CD4-positive, alpha-beta T cell treated with Interleukin-17A for 1 hour (primary cell): ENCODE data around the gene GABARAP.

ENCODE experiments used
- DNase-seq: peaks from one replicate; pipeline ENCODE4 v3.0.0-alpha.2; 2020

The GABARAP gene

GRCh38 chr17:7241783-7242716 lies at the start of gene GABARAP:
TSS of gene GABARAP (minus strand) at chr17:7242449. CDS start at chr17:7242330, 119 bp downstream.
- DNase-seq = peak; percentile 95

- no peak for DNase-seq
These were observed 48.4 kb upstream of the GABARAP start for GRCh38 chr17:7290685-7291084.

GRCh38 chr17:7290166-7290565 lies 47.9 kb upstream of the GABARAP start:
- DNase-seq = no peak

- DNase-seq = no peak
These were observed 47.2 kb upstream of the GABARAP start for GRCh38 chr17:7289256-7290032.

- no peak for DNase-seq
These were observed 43.4 kb upstream of the GABARAP start for GRCh38 chr17:7285679-7286078.

GRCh38 chr17:7284911-7285310 lies 42.7 kb upstream of the GABARAP start:
- DNase-seq = no peak

- DNase-seq = no peak
These were observed 41.4 kb upstream of the GABARAP start for GRCh38 chr17:7283471-7284216.

GRCh38 chr17:7282752-7283321 lies 40.6 kb upstream of the GABARAP start:
- DNase-seq = no peak

GRCh38 chr17:7281953-7282751 lies 39.9 kb upstream of the GABARAP start:
- DNase-seq = no peak

- peak; percentile 89 for DNase-seq
These were observed 39.1 kb upstream of the GABARAP start, which contains the start of gene SLC2A4 for GRCh38 chr17:7281074-7281952. TSS of gene SLC2A4 (plus strand) at chr17:7281718. CDS start at chr17:7281935, 217 bp downstream.

- peak; percentile 90 for DNase-seq
These were observed 38.3 kb upstream of the GABARAP start for GRCh38 chr17:7280519-7281073.

GRCh38 chr17:7279448-7279847 lies 37.2 kb upstream of the GABARAP start:
- no peak for DNase-seq

- no peak for DNase-seq
These were observed 24.5 kb upstream of the GABARAP start for GRCh38 chr17:7266784-7267183.

GRCh38 chr17:7263801-7264078 lies 21.5 kb upstream of the GABARAP start:
- DNase-seq = no peak

GRCh38 chr17:7262935-7263800 lies 20.9 kb upstream of the GABARAP start:
- DNase-seq = no peak

GRCh38 chr17:7262192-7262934 lies 20.1 kb upstream of the GABARAP start, which contains the start of gene CLDN7:
TSS of gene CLDN7 (minus strand) at chr17:7262478. CDS start at chr17:7262043, 435 bp downstream.
- DNase-seq = no peak

GRCh38 chr17:7261379-7262191 lies 19.3 kb upstream of the GABARAP start:
- DNase-seq = peak; percentile 33
